Measurements from ENCODE around the gene TRIP12.
"Not testable (repeated sequence)": the region's sequence is repeated elsewhere in the genome, so short reads cannot be mapped to it uniquely, and the experiment has no call there.

The TRIP12 gene

GRCh38 chr2:229874647-229875046, 47.2 kb downstream of the TRIP12 start:
- no peak for DNase-seq (ENCODE audit: low spot score)

GRCh38 chr2:229873123-229873581, 48.7 kb downstream of the TRIP12 start:
- DNase-seq (ENCODE audit: low spot score) = no peak

GRCh38 chr2:229870903-229871656, 50.7 kb downstream of the TRIP12 start:
- no peak for DNase-seq (ENCODE audit: low spot score)

GRCh38 chr2:229869226-229869625, 52.6 kb downstream of the TRIP12 start:
- DNase-seq (ENCODE audit: low spot score) = no peak

- DNase-seq (ENCODE audit: low spot score) = no peak
Measured at GRCh38 chr2:229868794-229869193, 53.0 kb downstream of the TRIP12 start.

- no peak for DNase-seq (ENCODE audit: low spot score)
Measured at GRCh38 chr2:229865033-229865432, 56.8 kb downstream of the TRIP12 start.

- DNase-seq (ENCODE audit: low spot score) = no peak
Measured at GRCh38 chr2:229861431-229861830, 60.4 kb downstream of the TRIP12 start.

GRCh38 chr2:229860334-229860733, 61.5 kb downstream of the TRIP12 start:
- no peak for DNase-seq (ENCODE audit: low spot score)

- DNase-seq (ENCODE audit: low spot score) = no peak
Measured at GRCh38 chr2:229858351-229858750, 63.5 kb downstream of the TRIP12 start.

- no peak for DNase-seq (ENCODE audit: low spot score)
Measured at GRCh38 chr2:229857634-229858033, 64.2 kb downstream of the TRIP12 start.

- DNase-seq (ENCODE audit: low spot score) = no peak
Measured at GRCh38 chr2:229856413-229856812, 65.4 kb downstream of the TRIP12 start.

- DNase-seq (ENCODE audit: low spot score) = no peak
Measured at GRCh38 chr2:229855116-229855515, 66.7 kb downstream of the TRIP12 start.

GRCh38 chr2:229852565-229852964, 69.2 kb downstream of the TRIP12 start:
- DNase-seq (ENCODE audit: low spot score) = no peak

- DNase-seq (ENCODE audit: low spot score) = no peak
Measured at GRCh38 chr2:229851870-229852269, 69.9 kb downstream of the TRIP12 start.

GRCh38 chr2:229850355-229851275, 71.2 kb downstream of the TRIP12 start:
- not testable (repeated sequence) for DNase-seq (ENCODE audit: low spot score)

GRCh38 chr2:229849073-229849472, 72.7 kb downstream of the TRIP12 start:
- DNase-seq (ENCODE audit: low spot score) = no peak

GRCh38 chr2:229843613-229844012, 78.2 kb downstream of the TRIP12 start:
- no peak for DNase-seq (ENCODE audit: low spot score)

GRCh38 chr2:229838729-229839128, 83.1 kb downstream of the TRIP12 start:
- no peak for DNase-seq (ENCODE audit: low spot score)

- DNase-seq (ENCODE audit: low spot score) = no peak
Measured at GRCh38 chr2:229836847-229837246, 85.0 kb downstream of the TRIP12 start.

- DNase-seq (ENCODE audit: low spot score) = no peak
Measured at GRCh38 chr2:229835596-229836283, 86.1 kb downstream of the TRIP12 start.

- not testable (repeated sequence) for DNase-seq (ENCODE audit: low spot score)
Measured at GRCh38 chr2:229834368-229834767, 87.4 kb downstream of the TRIP12 start.

- DNase-seq (ENCODE audit: low spot score) = no peak
Measured at GRCh38 chr2:229832510-229832898, 89.3 kb downstream of the TRIP12 start.

Measured in iPS-NIHi11 (cell line).